HL-60 (cell line): ENCODE data around the gene GAB1.

Experiments used
- DNase-seq, 2 experiments: peaks; one replicate each; pipeline ENCODE4 v3.0.0-alpha.2; 2010 to 2020; ENCODE audit warnings: low read depth in 1 of 2, low spot score in 1 of 2
- H3K27ac ChIP-seq: fragments of 250-450 bp; sonication (Bioruptor Pico); replicated peaks from 2 replicates; pipeline ENCODE4 v1.5.1; 2020; ENCODE audit warnings: mild to moderate bottlenecking, moderate library complexity
- H3K27me3 ChIP-seq: fragments of 250-450 bp; sonication (Bioruptor Pico); 2 replicates; pipeline ENCODE4 v1.5.1; 2021; ENCODE audit warnings: mild to moderate bottlenecking, moderate library complexity; ENCODE audit not compliant: insufficient read depth, poor library complexity, severe bottlenecking
- H3K4me3 ChIP-seq: replicated peaks from 2 replicates; pipeline ENCODE4 v1.5.1; 2011; ENCODE audit warnings: mild to moderate bottlenecking, control low read depth, low read length; ENCODE audit not compliant: insufficient read depth
- GABPA ChIP-seq: IDR thresholded peaks from 2 replicates; pipeline ENCODE4 v1.6.1; 2012; ENCODE audit warnings: low read depth
- POLR2AphosphoS5 ChIP-seq: IDR thresholded peaks from 2 replicates; pipeline ENCODE4 v1.6.1; 2012; ENCODE audit warnings: low read depth
- REST ChIP-seq: IDR thresholded peaks from 2 replicates; pipeline ENCODE4 v1.6.1; 2012; ENCODE audit warnings: low read depth; ENCODE audit not compliant: insufficient replicate concordance
- SPI1 ChIP-seq: IDR thresholded peaks from 2 replicates; pipeline ENCODE4 v1.6.1; 2012; ENCODE audit warnings: low read depth, mild to moderate bottlenecking, borderline replicate concordance
- TF ChIP-seq, protein P1 (sequence below): IDR thresholded peaks from one replicate; pipeline ENCODE4 v1.5.1; 2011; ENCODE audit warnings: low read length, control low read depth, inconsistent platforms; ENCODE audit not compliant: insufficient read depth

Gene GAB1

GRCh38 chr4:143451186-143451585 lies 114.5 kb downstream of the GAB1 start:
- no peaks in the 10 kb centered on the region for H3K27me3 ChIP-seq

GRCh38 chr4:143455211-143455610 lies 118.5 kb downstream of the GAB1 start:
- no peak for TF ChIP-seq REST
- TF ChIP-seq SPI1: no peak
- TF ChIP-seq POLR2AphosphoS5: no peak
- TF ChIP-seq, protein P1, sequence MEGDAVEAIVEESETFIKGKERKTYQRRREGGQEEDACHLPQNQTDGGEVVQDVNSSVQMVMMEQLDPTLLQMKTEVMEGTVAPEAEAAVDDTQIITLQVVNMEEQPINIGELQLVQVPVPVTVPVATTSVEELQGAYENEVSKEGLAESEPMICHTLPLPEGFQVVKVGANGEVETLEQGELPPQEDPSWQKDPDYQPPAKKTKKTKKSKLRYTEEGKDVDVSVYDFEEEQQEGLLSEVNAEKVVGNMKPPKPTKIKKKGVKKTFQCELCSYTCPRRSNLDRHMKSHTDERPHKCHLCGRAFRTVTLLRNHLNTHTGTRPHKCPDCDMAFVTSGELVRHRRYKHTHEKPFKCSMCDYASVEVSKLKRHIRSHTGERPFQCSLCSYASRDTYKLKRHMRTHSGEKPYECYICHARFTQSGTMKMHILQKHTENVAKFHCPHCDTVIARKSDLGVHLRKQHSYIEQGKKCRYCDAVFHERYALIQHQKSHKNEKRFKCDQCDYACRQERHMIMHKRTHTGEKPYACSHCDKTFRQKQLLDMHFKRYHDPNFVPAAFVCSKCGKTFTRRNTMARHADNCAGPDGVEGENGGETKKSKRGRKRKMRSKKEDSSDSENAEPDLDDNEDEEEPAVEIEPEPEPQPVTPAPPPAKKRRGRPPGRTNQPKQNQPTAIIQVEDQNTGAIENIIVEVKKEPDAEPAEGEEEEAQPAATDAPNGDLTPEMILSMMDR: no peak
- no peak for TF ChIP-seq GABPA
- DNase-seq: no peak
- Histone ChIP-seq H3K4me3 (no peak overlapping the region), H3K27ac (no peak overlapping the region), H3K27me3 (no peaks in the 10 kb centered on the region)

More at GRCh38 chr4:143451186-143451585, 114.5 kb downstream of the GAB1 start:
- no peak overlapping the region for H3K27ac ChIP-seq
- no peak for DNase-seq
- no peak for TF ChIP-seq GABPA
- TF ChIP-seq POLR2AphosphoS5: no peak
- TF ChIP-seq, protein P1: no peak
- TF ChIP-seq REST: no peak
- no peak for TF ChIP-seq SPI1
- H3K4me3 ChIP-seq: no peak overlapping the region

DNA sequence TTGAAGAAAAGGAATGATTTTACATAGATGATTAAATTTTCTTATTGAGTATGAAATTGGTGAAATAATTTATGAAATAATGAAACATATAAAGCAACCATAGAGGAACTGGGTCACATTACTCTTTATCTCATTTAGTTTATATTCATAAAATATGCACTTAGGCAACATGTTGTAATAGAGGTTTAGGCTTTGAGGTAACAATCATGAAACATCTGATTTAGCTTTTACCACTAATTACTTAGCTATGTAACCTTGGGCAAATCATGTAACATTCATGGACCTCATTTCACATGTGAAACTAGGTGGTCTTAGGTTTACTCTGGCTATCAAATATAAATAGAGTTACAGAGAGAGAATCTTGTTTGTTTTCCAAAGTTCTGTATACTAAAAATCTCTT lies 122.3 kb downstream of the GAB1 start:
- Histone ChIP-seq H3K27me3 (no peaks in the 10 kb centered on the region), H3K4me3 (no peak overlapping the region), H3K27ac (no peak overlapping the region)
- DNase-seq: no peak
- TF ChIP-seq REST: no peak
- TF ChIP-seq, protein P1: no peak
